OCI-LY3 (cell line): ENCODE data around the gene BICC1.

Source experiments
- H2AFZ ChIP-seq: fragments of 200-600, 300-600 bp; shearing (Covaris generic); 2 replicates; pipeline ENCODE4 v1.6.0; 2014; ENCODE audit warnings: antibody characterized with exemption, low read depth, low read length
- H3K27ac ChIP-seq: fragments of 200-600, 300-600 bp; sonication (generic); 2 replicates; pipeline ENCODE4 v1.5.1; 2014; ENCODE audit warnings: mild to moderate bottlenecking, low read length, moderate library complexity, mixed read lengths
- H3K27me3 ChIP-seq: fragments of 200-600, 300-600 bp; sonication (generic); 2 replicates; pipeline ENCODE4 v1.6.1; 2014; ENCODE audit warnings: low read depth, low read length, mixed read lengths
- H3K36me3 ChIP-seq: fragments of 200-600, 300-600 bp; sonication (generic); replicated peaks from 2 replicates; pipeline ENCODE3; 2014; ENCODE audit warnings: low read depth, low read length, mixed read lengths
- H3K4me1 ChIP-seq: fragments of 300-600, 200-600 bp; sonication (generic); 2 replicates; pipeline ENCODE4 v1.6.1; 2014; ENCODE audit warnings: low read length, mixed read lengths
- H3K4me2 ChIP-seq: fragments of 200-600, 300-600 bp; sonication (generic); 2 replicates; pipeline ENCODE4 v1.6.1; 2014; ENCODE audit warnings: low read length, mixed read lengths
- H3K4me3 ChIP-seq: fragments of 300-600, 200-600 bp; sonication (generic); 2 replicates; pipeline ENCODE4 v1.5.1; 2014; ENCODE audit warnings: antibody characterized with exemption, mild to moderate bottlenecking, low read length, moderate library complexity
- H3K79me2 ChIP-seq: fragments of 300-600, 200-600 bp; shearing (Covaris generic); 2 replicates; pipeline ENCODE4 v1.6.1; 2014; ENCODE audit warnings: mild to moderate bottlenecking, low read length, mixed read lengths
- H3K9ac ChIP-seq: fragments of 300-600, 200-600 bp; shearing (Covaris generic); 2 replicates; pipeline ENCODE4 v1.6.0; 2014; ENCODE audit warnings: mild to moderate bottlenecking, low read length, moderate library complexity
- H3K9me3 ChIP-seq: fragments of 200-600, 300-600 bp; shearing (Covaris generic); 2 replicates; pipeline ENCODE4 v1.6.1; 2014; ENCODE audit warnings: low read length, mixed read lengths; ENCODE audit not compliant: insufficient read depth
- H4K20me1 ChIP-seq: fragments of 200-600, 300-600 bp; sonication (generic); 2 replicates; pipeline ENCODE4 v1.6.1; 2016; ENCODE audit warnings: low read length, mixed read lengths; ENCODE audit not compliant: insufficient read depth
- EZH2phosphoT487 ChIP-seq: fragments of 200-600 bp; shearing (Covaris generic); IDR thresholded peaks from 2 replicates; pipeline ENCODE4 v1.6.1; 2018; ENCODE audit warnings: antibody characterized with exemption, mixed run types, low read depth
- TF ChIP-seq, protein P1 (sequence below): fragments of 200-600, 300-600 bp; sonication (generic); IDR thresholded peaks from 2 replicates; pipeline ENCODE4 v1.5.1; 2014; ENCODE audit warnings: antibody characterized with exemption, low read length, low read depth

BICC1 gene

DNA sequence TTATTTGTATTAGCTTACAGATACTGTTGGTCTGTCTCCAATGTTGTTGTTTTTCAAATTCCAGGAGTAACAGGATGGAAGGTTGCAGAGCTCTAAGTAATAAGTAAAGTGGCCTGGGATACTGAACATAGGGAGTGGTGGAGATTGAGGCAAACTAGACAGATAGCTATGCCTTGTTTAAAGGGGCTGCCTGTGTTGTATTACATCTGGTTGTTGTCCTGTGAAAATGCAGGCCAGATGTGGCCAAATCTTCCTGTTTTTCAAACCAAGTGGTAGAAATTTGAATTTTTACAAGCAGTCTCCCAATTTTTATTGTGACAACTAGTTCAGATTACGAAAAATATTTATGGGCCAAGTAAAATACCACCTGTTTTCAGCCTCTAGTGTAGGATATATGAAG is 33.5 kb downstream of the BICC1 start:
- H4K20me1 ChIP-seq, result no peaks in the 10 kb centered on the region
- no peak overlapping the region for H2AFZ ChIP-seq
- no peak overlapping the region for H3K27ac ChIP-seq
- no peaks in the 10 kb centered on the region for H3K9me3 ChIP-seq
- no peak overlapping the region for H3K4me2 ChIP-seq
- no peaks in the 10 kb centered on the region for H3K79me2 ChIP-seq
- H3K36me3 ChIP-seq, result no peaks in the 10 kb centered on the region
- no peak for TF ChIP-seq EZH2phosphoT487
- TF ChIP-seq, protein P1, sequence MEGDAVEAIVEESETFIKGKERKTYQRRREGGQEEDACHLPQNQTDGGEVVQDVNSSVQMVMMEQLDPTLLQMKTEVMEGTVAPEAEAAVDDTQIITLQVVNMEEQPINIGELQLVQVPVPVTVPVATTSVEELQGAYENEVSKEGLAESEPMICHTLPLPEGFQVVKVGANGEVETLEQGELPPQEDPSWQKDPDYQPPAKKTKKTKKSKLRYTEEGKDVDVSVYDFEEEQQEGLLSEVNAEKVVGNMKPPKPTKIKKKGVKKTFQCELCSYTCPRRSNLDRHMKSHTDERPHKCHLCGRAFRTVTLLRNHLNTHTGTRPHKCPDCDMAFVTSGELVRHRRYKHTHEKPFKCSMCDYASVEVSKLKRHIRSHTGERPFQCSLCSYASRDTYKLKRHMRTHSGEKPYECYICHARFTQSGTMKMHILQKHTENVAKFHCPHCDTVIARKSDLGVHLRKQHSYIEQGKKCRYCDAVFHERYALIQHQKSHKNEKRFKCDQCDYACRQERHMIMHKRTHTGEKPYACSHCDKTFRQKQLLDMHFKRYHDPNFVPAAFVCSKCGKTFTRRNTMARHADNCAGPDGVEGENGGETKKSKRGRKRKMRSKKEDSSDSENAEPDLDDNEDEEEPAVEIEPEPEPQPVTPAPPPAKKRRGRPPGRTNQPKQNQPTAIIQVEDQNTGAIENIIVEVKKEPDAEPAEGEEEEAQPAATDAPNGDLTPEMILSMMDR, result no peak
- H3K9ac ChIP-seq, result no peak overlapping the region
- no peaks in the 10 kb centered on the region for H3K4me1 ChIP-seq
- H3K27me3 ChIP-seq, result no peaks in the 10 kb centered on the region
- H3K4me3 ChIP-seq, result no peak overlapping the region

DNA sequence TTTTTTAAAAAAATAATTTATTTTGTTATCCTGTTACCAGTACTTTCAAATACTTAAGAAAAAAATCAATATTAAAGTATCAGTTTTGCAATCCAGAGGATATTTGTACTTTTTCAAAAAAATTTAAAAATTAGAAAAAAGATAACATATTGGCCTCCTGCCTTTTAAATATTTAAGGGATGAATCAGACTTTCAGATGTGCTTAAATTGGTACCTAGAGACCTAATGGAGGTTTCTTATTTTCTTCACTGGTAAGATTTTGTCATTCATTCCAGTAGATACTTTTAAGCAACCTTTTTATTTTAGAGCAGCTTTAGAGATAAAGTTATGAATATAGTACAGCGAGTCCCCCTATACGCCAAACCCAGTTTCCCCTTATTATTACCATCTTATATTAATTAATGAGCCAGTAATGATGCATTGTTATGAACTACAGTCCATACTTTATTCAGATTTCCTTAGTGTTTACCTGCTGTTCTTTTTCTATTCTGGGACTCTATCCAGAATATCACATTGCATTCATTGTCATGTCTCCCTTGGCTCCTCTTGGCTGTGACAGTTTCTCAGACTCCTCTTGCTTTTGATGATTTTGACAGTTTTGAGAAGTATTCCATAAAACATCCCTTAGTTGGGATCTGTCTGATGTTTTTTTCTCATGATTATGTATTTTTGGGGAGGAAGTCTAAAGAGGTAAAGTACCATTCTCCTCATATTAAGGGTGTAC is 34.2 kb downstream of the BICC1 start:
- Histone ChIP-seq H3K9me3 (no peaks in the 10 kb centered on the region), H2AFZ (no peak overlapping the region), H3K27me3 (no peaks in the 10 kb centered on the region), H3K4me2 (no peak overlapping the region), H3K4me1 (no peaks in the 10 kb centered on the region), H3K79me2 (no peaks in the 10 kb centered on the region), H3K36me3 (no peaks in the 10 kb centered on the region), H3K4me3 (no peak overlapping the region), H4K20me1 (no peaks in the 10 kb centered on the region), H3K27ac (no peak overlapping the region), H3K9ac (no peak overlapping the region)
- TF ChIP-seq, protein P1, result no peak
- no peak for TF ChIP-seq EZH2phosphoT487

DNA sequence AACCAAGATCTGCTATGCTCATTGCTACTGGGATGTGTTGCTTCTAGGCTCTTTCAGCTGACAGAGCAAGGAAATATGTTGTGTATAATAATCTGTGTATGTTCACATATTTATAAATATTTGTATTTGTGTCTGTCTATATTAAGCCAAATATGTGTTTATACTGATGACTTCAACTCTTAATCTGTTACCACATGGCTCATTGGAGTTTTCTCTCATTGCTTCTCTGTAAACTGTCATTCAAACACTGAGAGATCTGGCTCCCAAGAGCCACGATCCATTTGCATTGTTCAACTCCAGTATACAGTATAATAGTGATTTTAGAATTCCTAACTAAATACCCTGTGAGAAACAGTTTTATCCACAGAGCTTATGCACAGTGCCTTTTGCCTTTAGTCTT is 35.3 kb downstream of the BICC1 start:
- no peak overlapping the region for H3K4me3 ChIP-seq
- H3K27me3 ChIP-seq, result no peaks in the 10 kb centered on the region
- H3K27ac ChIP-seq, result no peak overlapping the region
- H3K36me3 ChIP-seq, result no peaks in the 10 kb centered on the region
- H3K4me1 ChIP-seq, result no peaks in the 10 kb centered on the region
- no peak overlapping the region for H3K4me2 ChIP-seq
- no peak overlapping the region for H3K9ac ChIP-seq
- H3K9me3 ChIP-seq, result no peaks in the 10 kb centered on the region
- H2AFZ ChIP-seq, result no peak overlapping the region
- no peak for TF ChIP-seq EZH2phosphoT487
- TF ChIP-seq, protein P1, result no peak
- no peaks in the 10 kb centered on the region for H3K79me2 ChIP-seq
- no peaks in the 10 kb centered on the region for H4K20me1 ChIP-seq

DNA sequence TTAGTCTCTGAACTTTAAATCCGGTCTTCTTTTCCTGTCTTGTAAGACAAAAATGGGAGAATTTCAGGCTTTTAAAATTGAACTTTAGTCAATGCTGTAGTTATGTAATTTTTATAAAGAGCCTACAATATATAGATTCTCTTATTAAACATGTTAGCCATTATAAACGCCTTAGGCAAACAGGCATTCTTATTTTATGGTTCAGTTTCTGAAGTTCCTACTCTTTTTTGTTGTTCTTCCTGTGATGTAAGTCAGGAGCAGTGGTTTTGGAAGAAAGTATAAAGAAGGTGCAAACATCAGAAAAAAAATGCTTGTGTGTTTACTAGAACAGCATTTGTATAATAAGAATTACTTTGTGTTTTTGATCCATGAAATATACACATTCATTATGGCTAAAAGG is 41.6 kb downstream of the BICC1 start:
- Histone ChIP-seq H3K27me3 (no peaks in the 10 kb centered on the region), H3K9me3 (no peaks in the 10 kb centered on the region), H3K79me2 (no peaks in the 10 kb centered on the region), H3K36me3 (no peaks in the 10 kb centered on the region), H3K4me1 (no peaks in the 10 kb centered on the region), H3K4me2 (no peak overlapping the region), H3K27ac (no peak overlapping the region), H3K4me3 (no peak overlapping the region), H4K20me1 (no peaks in the 10 kb centered on the region), H2AFZ (no peak overlapping the region), H3K9ac (no peak overlapping the region)
- TF ChIP-seq, protein P1, result no peak
- TF ChIP-seq EZH2phosphoT487, result no peak
